GM23338 (cell line): ENCODE results near the gene EFR3B.

Experiments
- EZH2 ChIP-seq: fragments of 200-600 bp; sonication (generic); IDR thresholded peaks from one replicate; pipeline ENCODE4 v1.8.0; 2017; ENCODE audit warnings: antibody characterized with exemption, mild to moderate bottlenecking, low read depth; ENCODE audit not compliant: unreplicated experiment
- EZH2phosphoT487 ChIP-seq: fragments of 200-600 bp; sonication (generic); IDR thresholded peaks from one replicate; pipeline ENCODE4 v1.8.1; 2018; ENCODE audit warnings: antibody characterized with exemption; ENCODE audit not compliant: unreplicated experiment
- JUNB ChIP-seq: IDR thresholded peaks from one replicate; pipeline ENCODE4 v1.6.1; 2016; ENCODE audit warnings: antibody characterized with exemption; ENCODE audit not compliant: unreplicated experiment
- POLR2AphosphoS5 ChIP-seq: IDR thresholded peaks from 2 replicates; pipeline ENCODE4 v1.6.1; 2016; ENCODE audit warnings: antibody characterized with exemption, low read depth
- ZNF331 ChIP-seq: fragments of 250-450 bp; sonication (Bioruptor Pico); IDR thresholded peaks from 2 replicates; pipeline ENCODE4 v1.5.0; 2020; ENCODE audit warnings: low read depth, mild to moderate bottlenecking, moderate library complexity
- TF ChIP-seq, protein P1 (sequence below): IDR thresholded peaks from one replicate; pipeline ENCODE4 v1.6.1; 2018; ENCODE audit warnings: antibody characterized with exemption; ENCODE audit not compliant: unreplicated experiment
- TF ChIP-seq, protein P2 (sequence below), 2 experiments: fragments of 200-600 bp in 1 of 2; sonication (generic) in 1 of 2; conservative IDR thresholded peaks; 2 replicates each; pipeline versions ENCODE4 v1.5.1 to v1.6.1; 2016 to 2017; ENCODE audit warnings: antibody characterized with exemption in 2 of 2, low read depth in 2 of 2, mild to moderate bottlenecking in 2 of 2, moderate library complexity in 1 of 2

DNA sequence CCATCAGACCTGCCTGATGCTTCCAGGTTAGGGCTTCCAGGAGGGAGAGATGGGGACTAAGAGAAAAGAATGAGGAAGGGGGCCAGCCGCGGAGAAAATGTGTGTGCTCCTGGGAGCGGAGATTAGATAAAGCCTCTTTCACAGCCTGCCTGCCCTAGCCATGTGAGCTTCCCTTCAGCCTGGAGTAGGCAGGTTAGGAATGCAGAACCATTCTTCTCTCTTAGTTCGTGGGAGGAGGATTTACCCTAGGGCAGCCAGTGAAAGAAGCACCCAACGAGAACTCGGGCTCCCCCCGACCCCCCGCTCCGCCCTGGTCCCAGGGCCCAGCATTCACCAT, 90.4 kb downstream of the EFR3B start:
- TF ChIP-seq POLR2AphosphoS5 (no peak), EZH2 (no peak), EZH2phosphoT487 (no peak), JUNB (no peak), ZNF331 (CRISPR knock-in tag) (no peak)
- TF ChIP-seq, protein P1, sequence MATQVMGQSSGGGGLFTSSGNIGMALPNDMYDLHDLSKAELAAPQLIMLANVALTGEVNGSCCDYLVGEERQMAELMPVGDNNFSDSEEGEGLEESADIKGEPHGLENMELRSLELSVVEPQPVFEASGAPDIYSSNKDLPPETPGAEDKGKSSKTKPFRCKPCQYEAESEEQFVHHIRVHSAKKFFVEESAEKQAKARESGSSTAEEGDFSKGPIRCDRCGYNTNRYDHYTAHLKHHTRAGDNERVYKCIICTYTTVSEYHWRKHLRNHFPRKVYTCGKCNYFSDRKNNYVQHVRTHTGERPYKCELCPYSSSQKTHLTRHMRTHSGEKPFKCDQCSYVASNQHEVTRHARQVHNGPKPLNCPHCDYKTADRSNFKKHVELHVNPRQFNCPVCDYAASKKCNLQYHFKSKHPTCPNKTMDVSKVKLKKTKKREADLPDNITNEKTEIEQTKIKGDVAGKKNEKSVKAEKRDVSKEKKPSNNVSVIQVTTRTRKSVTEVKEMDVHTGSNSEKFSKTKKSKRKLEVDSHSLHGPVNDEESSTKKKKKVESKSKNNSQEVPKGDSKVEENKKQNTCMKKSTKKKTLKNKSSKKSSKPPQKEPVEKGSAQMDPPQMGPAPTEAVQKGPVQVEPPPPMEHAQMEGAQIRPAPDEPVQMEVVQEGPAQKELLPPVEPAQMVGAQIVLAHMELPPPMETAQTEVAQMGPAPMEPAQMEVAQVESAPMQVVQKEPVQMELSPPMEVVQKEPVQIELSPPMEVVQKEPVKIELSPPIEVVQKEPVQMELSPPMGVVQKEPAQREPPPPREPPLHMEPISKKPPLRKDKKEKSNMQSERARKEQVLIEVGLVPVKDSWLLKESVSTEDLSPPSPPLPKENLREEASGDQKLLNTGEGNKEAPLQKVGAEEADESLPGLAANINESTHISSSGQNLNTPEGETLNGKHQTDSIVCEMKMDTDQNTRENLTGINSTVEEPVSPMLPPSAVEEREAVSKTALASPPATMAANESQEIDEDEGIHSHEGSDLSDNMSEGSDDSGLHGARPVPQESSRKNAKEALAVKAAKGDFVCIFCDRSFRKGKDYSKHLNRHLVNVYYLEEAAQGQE = no peak
- TF ChIP-seq, protein P2, sequence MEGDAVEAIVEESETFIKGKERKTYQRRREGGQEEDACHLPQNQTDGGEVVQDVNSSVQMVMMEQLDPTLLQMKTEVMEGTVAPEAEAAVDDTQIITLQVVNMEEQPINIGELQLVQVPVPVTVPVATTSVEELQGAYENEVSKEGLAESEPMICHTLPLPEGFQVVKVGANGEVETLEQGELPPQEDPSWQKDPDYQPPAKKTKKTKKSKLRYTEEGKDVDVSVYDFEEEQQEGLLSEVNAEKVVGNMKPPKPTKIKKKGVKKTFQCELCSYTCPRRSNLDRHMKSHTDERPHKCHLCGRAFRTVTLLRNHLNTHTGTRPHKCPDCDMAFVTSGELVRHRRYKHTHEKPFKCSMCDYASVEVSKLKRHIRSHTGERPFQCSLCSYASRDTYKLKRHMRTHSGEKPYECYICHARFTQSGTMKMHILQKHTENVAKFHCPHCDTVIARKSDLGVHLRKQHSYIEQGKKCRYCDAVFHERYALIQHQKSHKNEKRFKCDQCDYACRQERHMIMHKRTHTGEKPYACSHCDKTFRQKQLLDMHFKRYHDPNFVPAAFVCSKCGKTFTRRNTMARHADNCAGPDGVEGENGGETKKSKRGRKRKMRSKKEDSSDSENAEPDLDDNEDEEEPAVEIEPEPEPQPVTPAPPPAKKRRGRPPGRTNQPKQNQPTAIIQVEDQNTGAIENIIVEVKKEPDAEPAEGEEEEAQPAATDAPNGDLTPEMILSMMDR (conservative IDR thresholded peaks at IDR 0.05; ENCODE audit: low read depth in 2 of 2) = no peak
